Tibial nerve (tissue), 3 donors: Measurements from ENCODE around the gene LGALS9.
"Not testable (repeated sequence)": the region's sequence is repeated elsewhere in the genome, so short reads cannot be mapped to it uniquely, and the experiment has no call there.

ENCODE experiments used
- CTCF ChIP-seq, 5 experiments: fragments of 200-600 bp in 3 of 5; fragments of 450-650 bp in 2 of 5; sonication (generic) in 3 of 5; IDR thresholded peaks; one replicate each; pipeline ENCODE4 v1.5.1; 2016 to 2019; ENCODE audit warnings: antibody characterized with exemption in 5 of 5, mild to moderate bottlenecking in 3 of 5, moderate library complexity in 2 of 5
- POLR2A ChIP-seq, 2 donors: fragments of 450-650 bp; IDR thresholded peaks; one replicate each; pipeline ENCODE4 v1.6.1; 2017; ENCODE audit warnings: antibody characterized with exemption in 2 of 2, mild to moderate bottlenecking in 2 of 2, moderate library complexity in 2 of 2

DNA sequence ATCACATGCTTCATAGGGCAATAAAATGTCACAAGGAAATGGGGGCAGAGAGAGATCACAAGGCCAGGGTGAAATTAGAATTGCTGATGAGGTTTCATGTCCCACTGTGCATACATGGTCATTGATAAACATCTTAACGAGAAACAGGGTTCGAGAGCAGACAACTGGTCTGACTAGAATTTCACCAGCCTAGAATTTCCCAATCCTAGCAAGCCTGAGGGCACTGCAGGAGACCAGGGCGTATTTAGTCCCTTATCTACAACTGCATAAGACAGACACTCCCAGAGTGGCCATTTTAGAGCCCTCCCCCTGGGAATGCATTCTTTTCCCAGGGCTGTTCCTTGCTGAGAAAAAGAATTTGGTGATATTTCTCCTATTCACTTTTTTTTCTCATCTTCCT lies 55.3 kb downstream of the LGALS9 start:
- not testable (repeated sequence) for TF ChIP-seq CTCF, POLR2A (IDR thresholded peaks at IDR 0.05)
